Suprapubic skin (tissue), 4 donors: ENCODE measurements around the gene MED19. TPM values are rescaled to one million over a fixed set of nuclear protein-coding genes. Genes with fewer than 3 reads are reported as not detected.

ENCODE experiments used
- DNase-seq, 2 donors: peaks; one replicate each; pipeline ENCODE4 v3.0.0-alpha.2; 2019; ENCODE audit warnings: low spot score in 2 of 2
- H3K27ac ChIP-seq: fragments of 200-600 bp; sonication (generic); one replicate; pipeline ENCODE4 v1.5.1; 2019
- H3K27me3 ChIP-seq: fragments of 200-600 bp; sonication (generic); one replicate; pipeline ENCODE4 v1.5.1; 2019
- H3K36me3 ChIP-seq: fragments of 200-600 bp; sonication (generic); one replicate; pipeline ENCODE4 v1.5.1; 2019
- H3K4me1 ChIP-seq: fragments of 200-600 bp; sonication (generic); one replicate; pipeline ENCODE4 v1.5.1; 2019
- H3K4me3 ChIP-seq: fragments of 200-600 bp; sonication (generic); one replicate; pipeline ENCODE4 v1.5.1; 2019; ENCODE audit warnings: mild to moderate bottlenecking
- H3K9me3 ChIP-seq: fragments of 200-600 bp; sonication (generic); one replicate; pipeline ENCODE4 v1.5.1; 2019
- CTCF ChIP-seq, 2 donors: fragments of 200-600 bp in 1 of 2; fragments of 450-650 bp in 1 of 2; sonication (generic) in 1 of 2; IDR thresholded peaks; one replicate each; pipeline ENCODE4 v1.5.1; 2016 to 2019; ENCODE audit warnings: antibody characterized with exemption in 2 of 2, mild to moderate bottlenecking in 1 of 2, moderate library complexity in 1 of 2
- EP300 ChIP-seq: sonication (generic); formaldehyde crosslinking; IDR thresholded peaks from one replicate; pipeline ENCODE4 v1.6.1; 2017; ENCODE audit warnings: antibody characterized with exemption
- POLR2A ChIP-seq, 2 donors: fragments of 450-650 bp; IDR thresholded peaks; one replicate each; pipeline ENCODE4 v1.6.1; 2017; ENCODE audit warnings: antibody characterized with exemption in 2 of 2, mild to moderate bottlenecking in 2 of 2, moderate library complexity in 2 of 2
- POLR2AphosphoS5 ChIP-seq, 3 donors: sonication (generic); formaldehyde crosslinking; IDR thresholded peaks; one replicate each; pipeline ENCODE4 v1.6.1; 2017; ENCODE audit warnings: antibody characterized with exemption in 3 of 3
- WGBS: methylation state at CpG from one replicate; pipeline ENCODE4 v1.1.5; 2018; 5-methylcytosine and 5-hydroxymethylcytosine counted together
- total RNA-seq, 4 donors: library from RNA; depleted of rRNA; stranded (reverse); fragments of >200 nt; gene quantifications; one replicate each; pipeline ENCODE4 v1.1.0, GENCODE V29; 2016

Gene MED19
- total RNA-seq, 4 donors from 2014 or later, result 29.2 to 43.5 (median 32.7) TPM

DNA sequence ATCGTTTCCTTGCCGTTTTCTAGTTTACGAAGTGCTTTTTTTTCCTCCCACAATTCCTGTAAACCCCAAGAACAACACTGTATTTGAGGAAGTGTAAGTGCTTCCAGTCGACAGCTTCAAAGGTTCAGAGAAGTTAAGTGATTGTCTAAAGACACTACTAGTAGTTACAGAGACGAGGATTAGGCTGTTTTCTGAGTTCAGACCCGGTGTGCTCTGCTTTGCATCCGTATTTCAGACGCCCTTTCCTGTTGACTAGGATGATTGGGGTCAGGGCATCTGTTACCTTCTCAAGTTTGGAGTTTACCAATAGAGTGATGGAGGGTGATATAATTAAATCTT lies 54.0 kb downstream of the MED19 start:
- H3K4me1 ChIP-seq, result peaks cover 24% of the 10 kb centered on the region
- peak overlapping the region; percentile 71 for H3K4me3 ChIP-seq
- TF ChIP-seq POLR2AphosphoS5 (IDR thresholded peaks at IDR 0.05), result no peak
- no peak for TF ChIP-seq POLR2A (IDR thresholded peaks at IDR 0.05)
- TF ChIP-seq EP300, result no peak
- no peak for TF ChIP-seq CTCF (IDR thresholded peaks at IDR 0.05)
- no peaks in the 10 kb centered on the region for H3K27me3 ChIP-seq
- WGBS, result 0% methylated on average over 8 of the region's 8 CpGs
- H3K36me3 ChIP-seq, result peaks cover 34% of the 10 kb centered on the region
- no peaks in the 10 kb centered on the region for H3K9me3 ChIP-seq
- H3K27ac ChIP-seq, result peak overlapping the region; percentile 94
- DNase-seq, result no peak

DNA sequence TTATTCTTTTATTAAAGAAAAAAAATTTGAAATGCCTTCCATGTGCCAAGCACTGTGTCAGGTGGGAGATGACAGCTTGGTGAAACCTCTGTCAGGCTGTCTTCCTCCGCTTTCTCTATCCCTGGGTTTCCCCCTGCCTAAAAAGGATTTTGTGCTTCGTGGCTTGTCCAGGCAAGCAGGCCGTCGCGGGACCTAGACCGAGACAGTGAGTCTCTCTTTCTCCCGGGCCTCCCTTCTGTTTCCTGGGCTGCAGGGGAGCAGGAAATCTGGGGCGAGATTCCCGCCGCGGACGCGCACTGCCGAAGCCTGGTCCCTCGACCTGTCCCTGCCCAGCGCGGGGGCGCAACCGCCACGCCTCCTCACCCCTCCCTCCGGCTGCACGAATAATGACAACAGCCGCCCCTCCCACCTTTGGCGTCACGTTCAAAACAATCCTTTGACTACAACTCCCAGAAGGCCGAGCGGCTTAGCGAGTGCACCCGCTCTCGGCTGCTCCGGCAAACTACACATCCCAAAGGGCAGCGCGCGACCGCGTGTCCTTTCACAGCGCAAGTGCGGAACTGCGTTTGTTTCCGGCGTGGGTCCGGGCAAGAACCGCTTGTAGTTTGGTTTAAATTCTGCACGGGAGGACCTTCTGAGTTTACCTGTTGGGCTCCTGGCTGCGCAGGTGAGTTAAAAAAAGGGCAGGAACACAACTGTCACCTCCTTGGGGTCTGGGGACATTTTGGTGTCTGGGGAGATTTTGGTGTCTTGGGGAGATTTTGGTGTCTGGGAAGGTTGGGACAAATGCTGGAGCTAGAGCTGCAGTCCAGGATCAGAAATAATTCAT lies 54.6 kb downstream of the MED19 start, which contains the start of gene CLP1:
TSS of gene CLP1 (plus strand) at position 569 of the 829 bp plus-strand sequence. CDS start 1,715 bp downstream, outside the sequence.
- TF ChIP-seq POLR2A (IDR thresholded peaks at IDR 0.05) (peak; percentile 47 to 77), POLR2AphosphoS5 (IDR thresholded peaks at IDR 0.05) (peak; percentile 16 to 77 (median 39)), CTCF (IDR thresholded peaks at IDR 0.05) (no peak), EP300 (no peak)
- Histone ChIP-seq H3K4me3 (peak within 1 kb of the TSS; percentile 71), H3K27ac (peak within 1 kb of the TSS; percentile 94), H3K4me1 (peaks cover 24% of the 10 kb centered on the region), H3K27me3 (no peaks in the 10 kb centered on the region), H3K9me3 (no peaks in the 10 kb centered on the region), H3K36me3 (peaks cover 32% of the 10 kb centered on the region)
- 0% methylated on average over 30 of the region's 45 CpGs for WGBS
- peak; percentile 100 for DNase-seq

DNA sequence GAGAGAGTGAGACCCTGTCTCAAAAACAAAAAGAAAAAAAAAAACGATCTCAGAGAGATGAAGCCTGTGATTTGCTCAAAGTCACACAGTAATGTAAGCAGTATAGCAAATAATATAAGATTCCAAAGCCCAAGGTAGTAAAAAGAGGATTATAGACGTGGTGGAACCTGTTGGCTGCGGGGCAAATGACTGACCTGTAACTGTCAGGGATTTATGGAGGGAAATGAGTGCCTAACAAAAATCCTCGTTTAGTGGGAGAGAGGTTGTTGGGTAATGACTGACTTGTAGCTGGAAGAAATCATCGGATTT lies 55.2 kb downstream of the MED19 start:
- no peak for TF ChIP-seq CTCF (IDR thresholded peaks at IDR 0.05)
- TF ChIP-seq EP300, result no peak
- no peak for TF ChIP-seq POLR2A (IDR thresholded peaks at IDR 0.05)
- TF ChIP-seq POLR2AphosphoS5 (IDR thresholded peaks at IDR 0.05), result no peak
- WGBS, result 16% methylated on average over 5 of the region's 5 CpGs
- Histone ChIP-seq H3K36me3 (peaks cover 26% of the 10 kb centered on the region), H3K27ac (peak overlapping the region; percentile 94), H3K9me3 (no peaks in the 10 kb centered on the region), H3K4me1 (peaks cover 24% of the 10 kb centered on the region), H3K4me3 (peak overlapping the region; percentile 71), H3K27me3 (no peaks in the 10 kb centered on the region)
- DNase-seq, result no peak

Other genes with a start within 250 kb of the MED19 start
- 10 to 100 TPM; 13.8 to 48.8 (median 22.3) TPM for gene SLC43A1, start 196.5 kb downstream of the MED19 start, total RNA-seq
- gene TIMM10, start 181.5 kb downstream of the MED19 start, total RNA-seq, result 10 to 100 TPM; 26.2 to 43.0 (median 40.1) TPM
- not detected for gene SMTNL1, start 174.6 kb downstream of the MED19 start, total RNA-seq
- 10 to 100 TPM; 14.2 to 32.4 (median 25.5) TPM for gene UBE2L6, start 144.5 kb downstream of the MED19 start, total RNA-seq
- 100 to 1,000 TPM in 2 of 4 donors, 10 to 100 TPM in 2; 93.3 to 173 (median 119) TPM for gene SERPING1, start 114.5 kb downstream of the MED19 start, total RNA-seq
- gene YPEL4, start 62.3 kb downstream of the MED19 start, total RNA-seq, result 1 to 10 TPM; 1.2 to 3.6 (median 1.5) TPM
- 10 to 100 TPM in 3 of 4 donors, 1 to 10 TPM in 1; 8.5 to 24.4 (median 20.9) TPM for gene CLP1, start 54.5 kb downstream of the MED19 start, total RNA-seq
- gene ZDHHC5, start 44.1 kb downstream of the MED19 start, total RNA-seq, result 10 to 100 TPM; 61.7 to 93.9 (median 87.6) TPM
- gene TMX2, start 378 bp upstream of the MED19 start, total RNA-seq, result 10 to 100 TPM; 36.9 to 67.7 (median 55.0) TPM
- 10 to 100 TPM; 62.0 to 74.6 (median 67.5) TPM for gene SELENOH, start 29.3 kb upstream of the MED19 start, total RNA-seq
- not detected for gene BTBD18, start 39.6 kb upstream of the MED19 start, total RNA-seq
- 100 to 1,000 TPM; 216 to 336 (median 223) TPM for gene CTNND1, start 49.6 kb upstream of the MED19 start, total RNA-seq